ENCODE measurements around the gene FAM89B.

FAM89B gene

DNA sequence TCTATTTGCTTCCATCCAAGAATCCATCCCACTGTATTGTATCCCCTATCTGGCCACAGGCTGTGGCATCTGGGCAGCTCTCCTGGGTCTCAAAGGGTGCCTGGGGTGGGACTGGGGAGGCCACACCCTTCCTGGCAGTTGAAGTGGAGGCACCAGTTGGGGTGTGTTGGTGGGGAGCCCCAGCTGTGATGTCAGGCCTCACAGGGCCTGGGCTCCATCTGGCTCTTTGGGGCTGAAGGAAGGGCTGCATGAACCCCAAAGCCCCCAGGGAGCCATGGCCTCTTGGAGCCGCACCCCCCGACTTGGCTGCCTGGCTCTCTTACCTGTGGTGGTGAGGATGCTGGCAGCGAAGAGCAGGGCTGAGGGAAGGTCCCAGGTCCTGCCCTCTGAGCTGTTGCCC lies 22.8 kb downstream of the FAM89B start:
- H3K27ac ChIP-seq (ENCODE audit: low read depth, low read length): no peak overlapping the region
- no peaks in the 10 kb centered on the region for H3K9me3 ChIP-seq (ENCODE audit: control insufficient read depth, insufficient read depth, low read length)
- no peak overlapping the region for H3K4me3 ChIP-seq (ENCODE audit: low read depth, low read length)
- peaks cover 10% of the 10 kb centered on the region for H3K36me3 ChIP-seq (ENCODE audit: control insufficient read depth, insufficient read depth, low read length)
- H3K4me1 ChIP-seq (ENCODE audit: control insufficient read depth, insufficient read depth, low read length): peaks cover 3% of the 10 kb centered on the region; the same call in 1 of the 2 replicates
- H3K27me3 ChIP-seq (ENCODE audit: control insufficient read depth, insufficient read depth, low read length): peaks cover 38% of the 10 kb centered on the region
- no peak overlapping the region for H3K9ac ChIP-seq (ENCODE audit: low read depth, low read length)

- Histone ChIP-seq H3K4me3 (ENCODE audit: low read depth, low read length) (no peak within 1 kb of the TSS), H3K27me3 (ENCODE audit: control insufficient read depth, insufficient read depth, low read length) (peaks cover 32% of the 10 kb centered on the region), H3K9ac (ENCODE audit: low read depth, low read length) (no peak within 1 kb of the TSS), H3K27ac (ENCODE audit: low read depth, low read length) (no peak within 1 kb of the TSS), H3K4me1 (ENCODE audit: control insufficient read depth, insufficient read depth, low read length) (peaks cover 3% of the 10 kb centered on the region; the same call in 1 of the 2 replicates), H3K9me3 (ENCODE audit: control insufficient read depth, insufficient read depth, low read length) (no peaks in the 10 kb centered on the region), H3K36me3 (ENCODE audit: control insufficient read depth, insufficient read depth, low read length) (peaks cover 10% of the 10 kb centered on the region)
Observed at GRCh38 chr11:65595543-65596281, 23.4 kb downstream of the FAM89B start, which contains the start of gene KCNK7. TSS of gene KCNK7 (minus strand) at chr11:65595800. CDS start at chr11:65595772, 28 bp downstream.

GRCh38 chr11:65596520-65596919 lies 24.2 kb downstream of the FAM89B start:
- Histone ChIP-seq H3K9ac (ENCODE audit: low read depth, low read length) (no peak overlapping the region), H3K27me3 (ENCODE audit: control insufficient read depth, insufficient read depth, low read length) (peaks cover 24% of the 10 kb centered on the region), H3K27ac (ENCODE audit: low read depth, low read length) (no peak overlapping the region), H3K36me3 (ENCODE audit: control insufficient read depth, insufficient read depth, low read length) (peaks cover 10% of the 10 kb centered on the region), H3K9me3 (ENCODE audit: control insufficient read depth, insufficient read depth, low read length) (no peaks in the 10 kb centered on the region), H3K4me3 (ENCODE audit: low read depth, low read length) (no peak overlapping the region), H3K4me1 (ENCODE audit: control insufficient read depth, insufficient read depth, low read length) (peaks cover 3% of the 10 kb centered on the region; the same call in 1 of the 2 replicates)

GRCh38 chr11:65598258-65598699 lies 25.9 kb downstream of the FAM89B start:
- H3K4me3 ChIP-seq (ENCODE audit: low read depth, low read length): no peak overlapping the region
- H3K9me3 ChIP-seq (ENCODE audit: control insufficient read depth, insufficient read depth, low read length): no peaks in the 10 kb centered on the region
- H3K27ac ChIP-seq (ENCODE audit: low read depth, low read length): no peak overlapping the region
- peaks cover 14% of the 10 kb centered on the region for H3K36me3 ChIP-seq (ENCODE audit: control insufficient read depth, insufficient read depth, low read length)
- peaks cover 8% of the 10 kb centered on the region for H3K27me3 ChIP-seq (ENCODE audit: control insufficient read depth, insufficient read depth, low read length)
- no peak overlapping the region for H3K9ac ChIP-seq (ENCODE audit: low read depth, low read length)
- H3K4me1 ChIP-seq (ENCODE audit: control insufficient read depth, insufficient read depth, low read length): no peaks in the 10 kb centered on the region

- Histone ChIP-seq H3K4me1 (ENCODE audit: control insufficient read depth, insufficient read depth, low read length) (no peaks in the 10 kb centered on the region), H3K36me3 (ENCODE audit: control insufficient read depth, insufficient read depth, low read length) (peaks cover 25% of the 10 kb centered on the region), H3K27ac (ENCODE audit: low read depth, low read length) (no peak overlapping the region), H3K27me3 (ENCODE audit: control insufficient read depth, insufficient read depth, low read length) (no peaks in the 10 kb centered on the region), H3K4me3 (ENCODE audit: low read depth, low read length) (no peak overlapping the region), H3K9ac (ENCODE audit: low read depth, low read length) (no peak overlapping the region), H3K9me3 (ENCODE audit: control insufficient read depth, insufficient read depth, low read length) (no peaks in the 10 kb centered on the region)
Observed at GRCh38 chr11:65599216-65599954, 27.0 kb downstream of the FAM89B start.

- Histone ChIP-seq H3K4me1 (ENCODE audit: control insufficient read depth, insufficient read depth, low read length) (no peaks in the 10 kb centered on the region), H3K4me3 (ENCODE audit: low read depth, low read length) (no peak overlapping the region), H3K27me3 (ENCODE audit: control insufficient read depth, insufficient read depth, low read length) (no peaks in the 10 kb centered on the region), H3K9me3 (ENCODE audit: control insufficient read depth, insufficient read depth, low read length) (no peaks in the 10 kb centered on the region), H3K9ac (ENCODE audit: low read depth, low read length) (no peak overlapping the region), H3K36me3 (ENCODE audit: control insufficient read depth, insufficient read depth, low read length) (peaks cover 30% of the 10 kb centered on the region), H3K27ac (ENCODE audit: low read depth, low read length) (no peak overlapping the region)
Observed at GRCh38 chr11:65599955-65600246, 27.6 kb downstream of the FAM89B start.

GRCh38 chr11:65604258-65604657 lies 31.9 kb downstream of the FAM89B start:
- no peak overlapping the region for H3K4me3 ChIP-seq (ENCODE audit: low read depth, low read length)
- H3K9me3 ChIP-seq (ENCODE audit: control insufficient read depth, insufficient read depth, low read length): no peaks in the 10 kb centered on the region
- no peaks in the 10 kb centered on the region for H3K27me3 ChIP-seq (ENCODE audit: control insufficient read depth, insufficient read depth, low read length)
- no peak overlapping the region for H3K27ac ChIP-seq (ENCODE audit: low read depth, low read length)
- H3K9ac ChIP-seq (ENCODE audit: low read depth, low read length): no peak overlapping the region
- peaks cover 3% of the 10 kb centered on the region; the same call in 1 of the 2 replicates for H3K4me1 ChIP-seq (ENCODE audit: control insufficient read depth, insufficient read depth, low read length)
- H3K36me3 ChIP-seq (ENCODE audit: control insufficient read depth, insufficient read depth, low read length): peaks cover 37% of the 10 kb centered on the region

- H3K9ac ChIP-seq (ENCODE audit: low read depth, low read length): no peak overlapping the region
Observed at GRCh38 chr11:65606876-65607613, 34.7 kb downstream of the FAM89B start.

DNA sequence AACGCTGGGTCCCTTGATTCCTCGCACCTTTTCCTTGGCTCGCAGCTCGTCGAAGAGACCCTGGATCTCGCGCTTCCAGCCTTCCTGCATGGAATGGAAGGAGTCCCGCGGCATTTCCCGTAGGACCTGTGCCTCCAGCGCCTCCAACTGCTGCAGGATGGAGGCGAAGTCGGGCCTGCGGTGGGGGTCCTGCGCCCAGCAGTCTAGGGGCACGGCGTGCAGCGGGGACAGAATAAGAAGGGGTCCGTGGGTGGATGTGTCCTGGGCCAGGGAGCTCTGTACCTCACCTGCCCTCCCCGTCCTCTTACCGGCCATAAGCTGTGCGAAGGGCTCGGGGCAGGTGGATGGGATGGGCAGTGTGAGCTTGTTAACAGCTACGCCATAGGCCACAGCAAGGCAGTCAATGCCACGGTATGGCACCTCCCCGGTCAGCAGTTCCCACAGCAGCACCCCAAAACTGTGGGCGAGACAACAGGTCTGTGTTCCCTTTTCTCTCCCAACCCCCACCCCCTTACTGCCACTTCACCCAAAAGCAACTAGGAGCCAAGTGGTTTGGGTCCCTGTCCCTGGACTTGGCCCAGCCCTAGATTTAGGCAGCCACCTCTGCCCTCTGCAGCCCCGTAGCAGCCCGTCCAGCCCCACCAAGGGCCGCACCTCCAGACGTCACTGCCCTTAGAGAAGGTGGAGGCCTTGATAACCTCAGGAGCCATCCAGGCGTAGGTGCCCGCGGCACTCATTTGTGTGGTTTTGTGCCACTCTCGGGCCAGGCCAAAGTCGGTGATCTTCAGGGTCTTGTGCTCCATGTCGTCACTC lies 35.5 kb downstream of the FAM89B start:
- Histone ChIP-seq H3K9ac (ENCODE audit: low read depth, low read length) (no peak overlapping the region), H3K4me3 (ENCODE audit: low read depth, low read length) (peak overlapping the region; percentile 56), H3K36me3 (ENCODE audit: control insufficient read depth, insufficient read depth, low read length) (peaks cover 48% of the 10 kb centered on the region), H3K4me1 (ENCODE audit: control insufficient read depth, insufficient read depth, low read length) (peaks cover 3% of the 10 kb centered on the region; the same call in 1 of the 2 replicates), H3K27ac (ENCODE audit: low read depth, low read length) (peak overlapping the region; percentile 46), H3K27me3 (ENCODE audit: control insufficient read depth, insufficient read depth, low read length) (no peaks in the 10 kb centered on the region), H3K9me3 (ENCODE audit: control insufficient read depth, insufficient read depth, low read length) (no peaks in the 10 kb centered on the region)

More at GRCh38 chr11:65606876-65607613, 34.7 kb downstream of the FAM89B start:
- Histone ChIP-seq H3K36me3 (ENCODE audit: control insufficient read depth, insufficient read depth, low read length) (peaks cover 42% of the 10 kb centered on the region), H3K27ac (ENCODE audit: low read depth, low read length) (peak overlapping the region; percentile 46), H3K9me3 (ENCODE audit: control insufficient read depth, insufficient read depth, low read length) (no peaks in the 10 kb centered on the region), H3K27me3 (ENCODE audit: control insufficient read depth, insufficient read depth, low read length) (no peaks in the 10 kb centered on the region), H3K4me1 (ENCODE audit: control insufficient read depth, insufficient read depth, low read length) (peaks cover 3% of the 10 kb centered on the region; the same call in 1 of the 2 replicates), H3K4me3 (ENCODE audit: low read depth, low read length) (peak overlapping the region; percentile 56)

DNA sequence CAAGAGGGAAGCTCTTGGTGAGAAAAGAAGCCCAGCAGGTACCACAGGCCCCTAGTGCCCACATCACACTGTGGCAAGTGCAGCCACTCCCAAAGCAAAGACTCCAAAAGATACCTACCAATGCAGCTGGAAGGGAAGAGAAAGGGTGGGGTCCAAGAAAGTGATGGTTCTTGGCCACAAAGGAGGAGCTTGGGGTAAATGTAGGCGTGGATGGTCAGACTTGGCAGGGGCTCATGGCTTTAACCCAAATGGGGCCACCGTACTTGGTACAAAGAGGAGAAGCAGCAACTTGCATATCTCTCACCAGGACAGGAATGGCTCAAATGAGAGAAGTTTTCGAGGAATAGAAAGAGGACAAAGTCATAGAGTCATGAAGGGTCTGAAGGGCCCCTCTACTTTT lies 36.9 kb downstream of the FAM89B start:
- H3K27ac ChIP-seq (ENCODE audit: low read depth, low read length): no peak overlapping the region
- H3K9ac ChIP-seq (ENCODE audit: low read depth, low read length): no peak overlapping the region
- peaks cover 3% of the 10 kb centered on the region; the same call in 1 of the 2 replicates for H3K4me1 ChIP-seq (ENCODE audit: control insufficient read depth, insufficient read depth, low read length)
- H3K9me3 ChIP-seq (ENCODE audit: control insufficient read depth, insufficient read depth, low read length): no peaks in the 10 kb centered on the region
- peaks cover 36% of the 10 kb centered on the region for H3K36me3 ChIP-seq (ENCODE audit: control insufficient read depth, insufficient read depth, low read length)
- H3K4me3 ChIP-seq (ENCODE audit: low read depth, low read length): no peak overlapping the region
- H3K27me3 ChIP-seq (ENCODE audit: control insufficient read depth, insufficient read depth, low read length): no peaks in the 10 kb centered on the region
